DMS79 treated with DMSO at 0.1 percent for 48 hours (cell line): ENCODE results near the gene TJAP1.
"Not testable (repeated sequence)": the region's sequence is repeated elsewhere in the genome, so short reads cannot be mapped to it uniquely, and the experiment has no call there.

Experiments used
- DNase-seq: peaks from one replicate; lab custom pipeline; 2025; lab: John Stamatoyannopoulos, UW

TJAP1 gene

GRCh38 chr6:43505718-43506117 lies 28.3 kb downstream of the TJAP1 start:
- DNase-seq, result no peak

DNA sequence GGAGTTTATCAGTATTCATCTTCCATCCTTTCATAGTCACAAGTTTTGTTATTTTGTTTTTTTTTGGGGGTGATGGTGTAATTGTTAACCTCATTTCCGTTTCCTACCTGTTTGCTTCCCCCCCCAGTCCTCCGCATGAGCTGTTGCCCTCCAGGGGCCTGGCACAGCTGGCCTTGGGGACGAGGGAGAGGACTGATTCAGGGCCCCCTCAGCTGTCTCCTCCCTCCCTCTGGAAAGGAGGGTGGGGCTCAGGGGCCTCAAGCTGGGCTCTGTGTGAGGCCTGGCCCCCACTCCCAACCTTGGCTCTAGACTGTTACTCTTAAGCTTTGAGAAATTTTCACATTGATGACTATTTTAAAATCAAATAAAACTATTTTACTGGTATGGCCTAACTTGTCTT lies 28.8 kb downstream of the TJAP1 start:
- DNase-seq, result no peak

GRCh38 chr6:43506667-43507471 lies 29.5 kb downstream of the TJAP1 start:
- peak; percentile 47 for DNase-seq

DNA sequence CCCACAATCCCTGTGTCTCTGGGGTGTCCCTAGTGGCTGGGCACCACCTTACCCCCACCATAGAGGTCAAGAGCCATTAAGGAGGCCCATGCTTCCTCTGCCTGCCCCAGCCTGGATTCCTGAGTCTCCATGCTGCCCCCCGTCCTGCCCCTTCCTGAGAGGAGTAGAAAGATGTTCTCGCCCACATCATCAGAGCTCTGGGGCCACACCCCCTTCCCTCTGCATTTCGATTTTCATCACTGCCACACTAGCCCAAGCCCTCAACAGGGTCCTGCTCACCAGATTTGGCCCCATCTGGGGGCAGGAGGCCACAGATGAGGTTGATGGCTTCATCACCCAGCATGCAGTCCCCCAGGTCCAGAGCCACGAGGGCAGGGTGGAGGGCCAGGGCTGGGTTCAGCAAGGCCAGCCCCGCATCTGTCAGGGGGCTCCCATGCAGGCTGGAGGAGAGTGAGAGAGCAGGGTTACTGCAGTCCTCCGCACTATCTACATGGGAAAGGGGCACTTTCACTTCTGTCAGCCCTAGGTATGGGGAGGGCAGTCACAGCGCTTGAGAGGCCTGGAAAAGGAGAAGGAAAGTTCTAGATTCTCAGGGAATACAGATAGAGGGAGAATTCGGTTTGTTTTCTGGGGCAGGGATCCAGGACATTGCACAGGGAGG lies 31.2 kb downstream of the TJAP1 start:
- no peak for DNase-seq

- no peak for DNase-seq
Observed at GRCh38 chr6:43509142-43509983, 32.0 kb downstream of the TJAP1 start.

- DNase-seq, result peak; percentile 55
Observed at GRCh38 chr6:43509984-43510826, 32.8 kb downstream of the TJAP1 start, which contains the start of gene LRRC73. LRRC73 (minus strand) TSS chr6:43510346; CDS start chr6:43509785, 561 bp downstream.

- DNase-seq, result no peak
Observed at GRCh38 chr6:43510827-43511163, 33.4 kb downstream of the TJAP1 start.

DNA sequence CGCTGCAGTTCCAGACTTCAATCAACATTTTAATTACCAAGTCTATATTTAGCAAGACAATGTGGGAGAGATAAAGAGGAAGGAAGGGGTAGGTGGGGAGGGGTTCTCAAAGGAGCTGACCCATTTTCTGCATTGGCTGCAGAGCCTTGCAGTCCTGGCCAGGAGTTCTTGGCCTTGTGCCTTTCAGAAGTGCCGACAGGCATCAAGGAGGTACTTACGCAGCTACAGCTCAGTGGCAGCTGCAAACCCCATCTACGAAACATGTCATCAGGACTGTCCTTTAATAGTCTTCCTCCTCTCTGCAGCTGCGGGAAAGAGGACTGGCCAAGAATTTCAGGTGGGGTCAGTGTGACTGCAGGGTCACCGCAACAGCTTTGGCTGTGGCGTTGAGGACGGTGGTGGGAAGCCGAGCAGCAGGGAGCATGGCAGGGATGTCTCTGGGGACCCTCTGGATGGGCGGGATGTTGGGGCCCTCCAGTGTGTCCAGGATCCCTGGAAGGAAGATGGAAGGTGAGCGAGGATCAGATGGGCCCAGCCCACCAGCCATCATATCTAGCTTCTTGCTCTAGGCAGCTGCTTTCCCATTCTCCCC lies 34.5 kb downstream of the TJAP1 start:
- DNase-seq, result no peak

DNA sequence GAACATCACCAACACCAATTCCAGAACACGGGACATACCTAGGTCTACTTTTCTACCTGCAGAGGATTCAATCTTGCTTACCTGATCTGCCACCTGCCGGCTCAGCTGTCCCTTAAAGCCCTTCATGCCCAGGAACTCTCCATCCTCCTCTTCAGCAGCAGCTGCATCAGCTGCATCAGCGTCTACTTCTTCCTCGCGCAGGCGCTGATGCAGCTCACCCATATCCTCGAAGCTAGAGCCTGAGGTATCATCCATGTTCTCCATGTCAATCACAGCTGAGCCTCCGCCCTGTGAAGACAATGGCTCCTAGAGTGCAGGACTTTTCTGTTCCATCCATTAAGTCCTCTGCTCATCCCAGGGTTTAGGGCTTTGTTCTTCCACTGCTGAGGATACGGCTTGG lies 38.4 kb downstream of the TJAP1 start:
- DNase-seq, result no peak

GRCh38 chr6:43516367-43516696 lies 39.0 kb downstream of the TJAP1 start:
- DNase-seq, result no peak

- DNase-seq, result peak; percentile 98
Observed at GRCh38 chr6:43516697-43517504, 39.5 kb downstream of the TJAP1 start, which contains the start of the genes POLR1C and YIPF3. POLR1C (plus strand) TSS chr6:43517089; CDS start chr6:43517110, 21 bp downstream. YIPF3 (minus strand) TSS chr6:43516926; CDS start chr6:43516807, 119 bp downstream.

DNA sequence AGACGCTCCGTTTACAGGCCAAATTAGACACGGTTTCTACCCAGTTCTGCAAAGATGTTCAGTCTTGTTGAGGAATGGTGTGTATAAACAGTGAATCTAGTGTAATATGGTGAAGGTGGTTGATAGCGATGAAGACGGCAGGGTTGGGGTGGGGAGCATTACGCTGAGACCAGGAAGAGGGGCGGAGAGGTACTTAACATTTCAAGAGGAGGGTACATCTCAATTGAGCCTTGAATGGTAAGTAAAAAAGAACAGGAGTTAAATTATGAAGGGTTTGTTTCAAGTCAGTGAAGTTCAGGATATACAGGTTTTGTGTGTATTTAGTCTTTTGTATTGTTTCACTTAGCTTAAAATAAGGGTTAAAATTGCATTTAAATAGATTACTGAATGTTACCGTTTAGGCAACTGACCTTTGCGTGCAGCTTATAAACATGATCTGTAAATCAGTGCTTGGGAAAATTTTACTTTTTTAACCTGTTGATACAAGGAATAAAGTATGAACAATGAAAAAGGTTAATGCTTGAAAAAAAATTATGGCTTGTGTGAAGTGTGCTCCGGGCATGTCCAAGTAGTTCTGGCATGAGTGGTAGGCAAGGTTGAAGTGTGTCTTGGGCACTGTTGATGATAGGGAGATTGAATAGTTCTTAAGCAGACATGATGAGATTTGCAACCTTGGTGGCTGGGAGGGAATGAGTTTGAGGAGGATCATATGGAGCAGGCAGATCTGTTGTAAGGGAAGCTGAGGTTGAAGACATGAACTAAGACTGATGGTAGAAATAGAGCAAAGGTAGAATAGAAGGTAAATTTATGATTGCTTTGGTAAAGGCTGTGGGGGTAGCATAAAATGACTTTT lies 40.4 kb downstream of the TJAP1 start:
- DNase-seq, result no peak

GRCh38 chr6:43520097-43520496 lies 42.7 kb downstream of the TJAP1 start:
- no peak for DNase-seq

GRCh38 chr6:43521836-43522235 lies 44.5 kb downstream of the TJAP1 start:
- peak; percentile 14 for DNase-seq

DNA sequence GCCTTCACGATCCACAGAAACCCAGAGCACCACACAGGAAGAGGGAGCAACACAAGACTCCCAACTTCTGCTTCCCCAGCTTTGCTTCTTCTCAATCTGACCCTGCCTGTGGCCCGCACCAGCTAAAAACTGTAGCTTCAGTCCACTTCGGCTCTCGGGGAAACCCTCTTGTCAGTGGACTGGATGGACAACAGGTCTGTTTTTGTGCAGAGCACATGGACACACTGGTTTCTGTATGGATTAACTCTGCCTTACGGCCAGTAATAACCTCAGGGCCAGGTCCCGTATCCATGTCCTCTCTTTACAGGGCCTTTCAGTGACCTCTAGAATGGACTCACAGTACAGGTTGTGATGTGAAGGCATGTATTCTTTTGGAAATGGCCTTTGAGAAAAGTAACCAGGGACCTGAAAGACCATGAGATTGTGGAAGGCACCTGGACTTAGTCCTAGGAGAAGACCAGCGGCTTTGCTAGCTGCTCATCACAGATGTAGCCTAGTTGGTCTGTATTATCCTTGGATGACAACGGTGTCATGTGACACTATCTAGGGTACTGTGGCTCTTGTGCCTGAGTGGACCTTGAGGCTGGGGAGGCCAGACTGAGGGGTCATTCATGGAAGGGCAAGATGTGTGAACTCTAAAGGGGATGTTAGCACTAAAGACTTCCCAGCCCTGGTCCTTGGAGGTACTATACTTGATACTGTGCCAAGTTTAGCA lies 45.3 kb downstream of the TJAP1 start:
- DNase-seq, result no peak

- no peak for DNase-seq
Observed at GRCh38 chr6:43523284-43523683, 45.9 kb downstream of the TJAP1 start.

- no peak for DNase-seq
Observed at GRCh38 chr6:43524483-43524961, 47.2 kb downstream of the TJAP1 start.

DNA sequence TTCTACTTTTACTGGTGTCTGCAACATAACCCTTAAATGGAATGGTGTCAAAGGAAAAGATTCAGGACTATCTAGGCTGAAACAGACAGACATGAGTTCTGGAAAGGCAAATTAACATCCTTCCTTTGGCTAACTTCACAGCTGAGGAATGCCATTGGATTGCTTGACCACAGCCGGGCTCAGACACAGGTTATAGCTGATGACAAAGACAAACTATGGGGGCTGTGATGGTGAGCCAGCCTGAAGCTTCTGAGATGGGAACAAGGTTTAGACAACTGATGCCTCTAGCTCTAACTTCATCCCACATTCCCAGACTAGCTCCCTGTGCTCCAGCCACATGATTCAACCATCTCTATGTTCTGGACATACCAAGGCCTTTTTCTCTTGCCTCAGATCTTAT lies 54.8 kb downstream of the TJAP1 start:
- no peak for DNase-seq

DNA sequence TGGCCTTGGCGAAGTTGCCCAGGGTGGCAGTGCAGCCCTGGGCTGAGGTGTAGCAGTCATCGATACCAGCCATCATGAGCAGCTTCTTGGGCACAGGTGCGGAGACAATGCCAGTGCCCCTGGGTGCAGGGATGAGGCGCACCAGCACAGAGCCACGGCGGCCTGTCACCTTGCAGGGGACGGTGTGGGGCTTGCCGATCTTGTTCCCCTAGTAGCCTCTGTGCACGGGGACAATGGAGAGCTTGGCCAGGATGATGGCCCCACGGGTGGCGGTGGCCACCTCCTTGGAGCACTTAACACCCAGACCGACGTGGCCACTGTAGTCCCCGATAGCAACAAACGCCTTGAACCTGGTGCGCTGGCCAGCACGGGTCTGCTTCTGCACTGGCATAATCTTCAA lies 61.6 kb downstream of the TJAP1 start:
- not testable (repeated sequence) for DNase-seq
